Stromal cell of bone marrow (primary cell): ENCODE data around the gene JADE1.

Source experiments
- DNase-seq: peaks from one replicate; pipeline ENCODE4 v3.0.0-alpha.2; 2012; ENCODE audit warnings: low read depth

Gene JADE1

DNA sequence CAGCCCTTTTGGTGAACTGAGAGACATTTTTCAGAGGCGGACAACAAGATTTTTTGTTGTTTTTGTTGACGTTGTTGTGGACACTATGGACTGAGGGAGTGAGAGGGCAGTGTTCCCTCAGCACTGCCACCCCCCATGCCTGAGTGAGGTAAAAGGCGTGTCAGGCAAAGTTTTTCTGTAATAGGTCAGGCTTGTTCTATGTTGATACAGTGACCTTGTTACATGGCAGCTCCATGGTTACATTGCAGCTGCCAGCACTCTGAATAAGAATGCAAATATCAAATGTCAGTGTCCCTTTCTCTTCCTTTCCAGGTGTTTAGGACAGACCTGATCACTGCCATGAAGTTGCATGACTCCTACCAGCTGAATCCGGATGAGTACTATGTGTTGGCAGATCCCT is 36.6 kb downstream of the JADE1 start:
- no peak for DNase-seq

DNA sequence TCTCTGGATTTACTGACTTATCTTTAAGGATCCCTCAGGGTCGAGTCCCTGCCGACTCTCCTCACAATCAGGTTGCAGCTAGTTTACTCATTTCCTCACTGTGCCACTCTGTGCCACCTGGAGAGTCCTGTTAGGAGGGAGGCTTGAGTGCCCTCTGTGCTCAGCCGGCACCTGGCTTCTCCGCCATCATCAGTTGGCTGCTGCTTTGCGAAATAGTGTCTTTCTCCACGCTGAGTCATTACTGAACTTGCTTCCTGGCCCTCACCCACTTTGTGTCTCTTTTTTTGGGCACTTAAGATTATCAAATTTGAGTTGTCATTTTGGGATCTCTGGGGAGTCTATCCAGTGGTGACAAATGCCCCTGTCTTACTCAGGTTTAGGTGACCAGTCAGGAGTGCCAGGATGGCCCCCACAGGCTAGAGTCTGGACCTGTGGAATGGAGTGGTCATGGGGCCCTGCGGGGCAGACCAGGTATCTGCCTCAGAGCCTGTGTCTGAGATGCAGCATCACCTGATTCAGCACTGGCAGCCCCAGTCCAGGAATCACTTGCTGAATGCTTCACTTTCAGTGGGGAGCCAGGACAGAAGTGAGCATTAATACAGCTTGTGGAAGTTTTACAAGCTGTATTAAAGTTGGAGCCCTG is 37.7 kb downstream of the JADE1 start:
- DNase-seq: no peak

- DNase-seq: no peak
These were observed 39.0 kb downstream of the JADE1 start for GRCh38 chr4:128848461-128848860.

GRCh38 chr4:128850252-128850651 is 40.8 kb downstream of the JADE1 start:
- DNase-seq: no peak

GRCh38 chr4:128853741-128854140 is 44.2 kb downstream of the JADE1 start:
- no peak for DNase-seq

- no peak for DNase-seq
These were observed 44.9 kb downstream of the JADE1 start for GRCh38 chr4:128854433-128854832.

DNA sequence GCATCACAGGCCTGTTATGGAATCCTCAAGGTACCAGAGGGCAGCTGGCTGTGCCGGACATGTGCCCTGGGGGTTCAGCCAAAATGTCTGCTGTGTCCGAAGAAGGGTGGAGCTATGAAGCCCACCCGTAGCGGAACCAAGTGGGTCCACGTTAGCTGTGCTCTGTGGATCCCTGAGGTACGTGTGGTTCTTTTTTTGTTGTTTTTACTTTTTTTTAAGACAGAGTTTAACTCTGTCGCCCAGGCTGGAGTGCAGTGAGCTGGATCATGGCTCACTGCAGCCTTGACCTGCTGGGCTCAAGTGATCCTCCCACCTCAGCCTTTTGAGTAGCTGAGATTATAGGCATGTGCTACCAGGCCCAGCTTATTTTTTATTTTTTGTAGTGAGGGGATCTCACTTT is 46.1 kb downstream of the JADE1 start:
- DNase-seq: no peak

DNA sequence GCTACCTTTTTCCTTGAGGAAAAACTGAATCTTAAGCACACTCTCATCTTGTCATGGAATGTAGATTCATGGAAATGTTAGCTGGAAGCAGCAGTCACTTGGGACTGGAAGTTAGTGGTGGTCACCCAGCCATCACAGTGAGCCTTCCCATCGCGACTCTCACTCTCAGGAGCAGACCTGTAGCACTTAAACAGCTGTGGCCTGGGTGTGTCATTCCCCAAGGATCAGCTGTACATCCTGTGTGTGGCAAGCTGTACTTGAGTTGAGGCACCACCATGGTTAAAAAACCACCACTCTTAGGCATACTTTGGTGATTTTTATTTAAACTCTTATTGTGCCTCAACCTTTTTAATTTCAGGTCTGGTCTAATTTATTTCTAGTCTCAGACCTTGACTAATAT is 46.7 kb downstream of the JADE1 start:
- DNase-seq: no peak

DNA sequence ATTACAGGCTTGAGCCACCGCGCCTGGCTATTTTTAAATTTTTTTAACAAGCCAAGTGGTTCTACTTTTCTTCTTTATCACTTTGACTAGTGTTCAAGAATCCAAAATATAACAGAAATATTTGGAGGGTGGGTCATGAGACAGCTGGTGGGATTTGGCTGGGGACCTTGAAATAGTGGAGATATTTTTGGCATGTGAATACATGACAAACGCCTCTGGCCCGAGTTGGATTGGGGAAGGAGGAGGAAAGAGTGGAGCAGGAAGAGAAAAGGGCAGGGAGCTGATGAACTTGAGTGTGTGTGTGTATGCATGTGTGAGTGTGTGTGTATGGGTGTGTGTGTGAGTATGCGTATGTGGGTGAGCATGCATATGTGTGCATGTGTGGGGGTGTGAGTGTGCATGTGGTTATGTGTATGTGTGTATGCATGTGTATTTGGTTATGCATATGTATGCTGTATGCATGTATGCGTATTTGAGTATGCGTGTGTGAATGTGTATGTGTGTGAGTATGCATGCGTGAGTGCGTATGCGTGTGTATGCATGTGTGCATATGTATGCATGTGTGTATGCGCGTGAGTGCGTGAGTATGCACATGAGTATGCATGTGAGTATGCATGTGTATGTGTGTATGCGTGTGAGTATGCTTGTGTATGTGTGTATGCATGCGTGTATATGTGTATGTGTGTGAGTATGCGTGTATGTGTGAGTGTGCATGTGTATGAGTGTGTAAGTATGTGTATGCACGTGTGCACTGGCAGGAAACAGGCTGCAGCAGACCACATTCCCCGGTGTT is 49.6 kb downstream of the JADE1 start:
- peak; percentile 31 for DNase-seq

GRCh38 chr4:128859887-128860677 is 50.6 kb downstream of the JADE1 start:
- peak; percentile 30 for DNase-seq

DNA sequence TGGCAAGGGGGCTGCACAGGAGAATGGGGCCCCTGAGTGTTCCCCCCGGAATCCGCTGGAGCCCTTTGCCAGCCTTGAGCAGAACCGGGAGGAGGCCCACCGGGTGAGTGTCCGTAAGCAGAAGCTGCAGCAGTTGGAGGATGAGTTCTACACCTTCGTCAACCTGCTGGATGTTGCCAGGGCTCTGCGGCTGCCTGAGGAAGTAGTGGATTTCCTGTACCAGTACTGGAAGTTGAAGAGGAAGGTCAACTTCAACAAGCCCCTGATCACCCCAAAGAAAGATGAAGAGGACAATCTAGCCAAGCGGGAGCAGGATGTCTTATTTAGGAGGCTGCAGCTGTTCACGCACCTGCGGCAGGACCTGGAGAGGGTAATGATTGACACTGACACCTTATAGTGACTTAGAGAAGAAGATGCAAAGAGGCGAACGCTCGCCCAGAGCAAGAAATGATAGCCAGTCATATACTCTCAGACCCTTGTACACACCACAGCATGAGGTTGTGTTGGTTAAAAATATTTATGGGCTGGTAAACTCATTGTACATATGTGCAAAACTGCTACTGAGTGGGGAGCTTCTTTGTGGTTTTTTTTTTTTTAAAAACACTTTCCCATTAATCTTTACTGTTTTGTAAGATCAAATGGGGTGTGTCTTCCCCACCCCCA is 52.5 kb downstream of the JADE1 start:
- DNase-seq: no peak

- no peak for DNase-seq
These were observed 53.3 kb downstream of the JADE1 start for GRCh38 chr4:128862608-128863311.

DNA sequence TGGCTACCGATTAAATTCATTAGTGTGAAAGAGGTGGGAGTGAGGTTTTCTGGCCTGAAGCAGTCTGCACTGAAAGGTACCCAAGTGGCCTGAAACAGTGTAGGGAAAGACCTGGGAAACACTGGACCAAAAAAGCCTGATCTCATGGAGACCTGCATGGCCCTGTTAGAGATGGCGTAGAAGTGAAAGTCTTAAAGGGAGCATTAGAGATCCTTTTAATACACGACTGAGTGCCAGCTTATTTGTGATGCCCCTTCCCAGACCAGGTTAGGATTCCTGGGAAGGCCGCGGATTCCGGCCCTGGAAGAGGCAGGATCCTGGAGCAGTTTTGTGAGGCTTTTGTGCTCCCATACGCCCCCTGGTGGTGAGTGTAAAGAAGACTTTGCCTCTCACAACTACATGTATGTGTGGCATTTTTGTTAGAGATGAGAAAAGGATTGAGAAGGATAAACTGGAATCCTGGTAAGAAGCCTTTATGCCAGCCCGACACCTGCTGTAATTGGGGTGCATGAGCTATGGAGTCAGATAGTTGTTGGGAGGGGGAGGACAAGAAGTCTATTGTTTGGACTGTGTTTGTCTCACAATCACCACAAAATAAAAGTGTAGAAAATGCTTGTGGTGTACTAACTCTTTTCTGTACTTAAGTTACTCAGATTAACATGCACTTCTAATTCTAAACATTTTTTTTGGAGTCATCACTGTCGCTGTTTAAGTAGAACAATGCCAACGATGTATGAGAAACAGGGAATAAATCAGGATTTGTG is 54.0 kb downstream of the JADE1 start:
- peak; percentile 68 for DNase-seq

DNA sequence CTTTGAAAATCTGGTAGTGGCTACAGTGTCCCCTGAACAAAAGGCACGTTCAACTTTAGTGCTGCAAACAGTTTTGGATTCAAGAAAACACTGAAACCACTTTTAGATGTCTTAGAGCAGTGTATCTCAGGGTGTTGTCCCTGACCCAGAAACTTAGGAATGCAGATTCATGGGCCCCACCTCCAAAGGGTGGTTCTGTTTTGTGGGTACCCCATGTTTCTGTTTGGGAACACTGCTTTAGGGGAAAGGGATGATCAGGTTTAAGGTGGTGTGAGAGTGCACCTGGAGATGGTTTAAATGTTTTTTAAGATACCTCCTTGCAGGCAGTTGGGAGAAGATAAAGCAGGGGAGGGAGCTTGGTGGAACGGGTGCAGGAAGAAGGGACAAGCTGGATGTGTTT is 55.6 kb downstream of the JADE1 start:
- DNase-seq: no peak

- DNase-seq: no peak
These were observed 56.8 kb downstream of the JADE1 start for GRCh38 chr4:128866269-128866668.

- no peak for DNase-seq
These were observed 57.2 kb downstream of the JADE1 start for GRCh38 chr4:128866691-128867090.

GRCh38 chr4:128868758-128869157 is 59.3 kb downstream of the JADE1 start:
- no peak for DNase-seq

GRCh38 chr4:128869776-128870509 is 60.4 kb downstream of the JADE1 start:
- DNase-seq: no peak

GRCh38 chr4:128871948-128872347 is 62.4 kb downstream of the JADE1 start:
- DNase-seq: no peak

DNA sequence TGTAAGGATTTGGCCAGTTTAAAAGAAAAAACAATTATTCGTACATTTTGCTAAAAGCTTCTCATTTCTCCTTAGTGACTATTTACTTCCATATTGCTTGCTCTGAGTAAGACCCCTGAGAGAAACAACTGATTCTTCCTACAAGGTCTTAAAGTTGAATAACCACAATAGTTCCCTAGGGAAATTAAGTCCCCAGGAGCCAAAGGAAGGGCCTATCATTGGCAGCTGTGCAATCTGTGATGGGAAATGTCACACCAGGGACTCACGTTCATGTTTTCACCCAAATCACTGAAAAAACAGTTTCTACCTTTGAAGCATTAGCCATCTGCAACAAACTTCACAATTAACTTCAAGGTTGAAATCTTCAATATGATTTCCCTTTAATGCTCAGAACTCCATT is 66.7 kb downstream of the JADE1 start:
- DNase-seq: no peak
